ENCODE measurements around the gene RHOG.

DNA sequence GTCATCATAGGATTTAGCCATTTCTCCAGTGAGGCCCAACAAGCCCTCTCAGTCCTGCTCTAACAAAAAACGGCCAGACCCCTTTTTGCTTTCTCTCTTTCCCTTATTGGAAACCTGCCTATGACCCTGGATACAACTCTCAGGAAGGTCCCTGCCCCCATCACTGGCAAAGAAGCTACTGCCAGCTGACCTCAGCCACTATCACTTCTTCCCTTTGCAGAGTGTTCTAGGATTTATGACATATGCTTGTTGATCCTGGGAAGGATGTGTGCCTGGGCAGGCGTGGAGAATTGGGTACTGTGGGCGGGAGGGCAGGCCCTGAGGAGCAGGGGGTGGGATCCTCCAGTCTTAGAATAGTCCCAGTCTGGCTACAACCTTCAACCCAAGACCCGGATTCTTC is 24.9 kb downstream of the RHOG start:
- TF ChIP-seq, protein P1, sequence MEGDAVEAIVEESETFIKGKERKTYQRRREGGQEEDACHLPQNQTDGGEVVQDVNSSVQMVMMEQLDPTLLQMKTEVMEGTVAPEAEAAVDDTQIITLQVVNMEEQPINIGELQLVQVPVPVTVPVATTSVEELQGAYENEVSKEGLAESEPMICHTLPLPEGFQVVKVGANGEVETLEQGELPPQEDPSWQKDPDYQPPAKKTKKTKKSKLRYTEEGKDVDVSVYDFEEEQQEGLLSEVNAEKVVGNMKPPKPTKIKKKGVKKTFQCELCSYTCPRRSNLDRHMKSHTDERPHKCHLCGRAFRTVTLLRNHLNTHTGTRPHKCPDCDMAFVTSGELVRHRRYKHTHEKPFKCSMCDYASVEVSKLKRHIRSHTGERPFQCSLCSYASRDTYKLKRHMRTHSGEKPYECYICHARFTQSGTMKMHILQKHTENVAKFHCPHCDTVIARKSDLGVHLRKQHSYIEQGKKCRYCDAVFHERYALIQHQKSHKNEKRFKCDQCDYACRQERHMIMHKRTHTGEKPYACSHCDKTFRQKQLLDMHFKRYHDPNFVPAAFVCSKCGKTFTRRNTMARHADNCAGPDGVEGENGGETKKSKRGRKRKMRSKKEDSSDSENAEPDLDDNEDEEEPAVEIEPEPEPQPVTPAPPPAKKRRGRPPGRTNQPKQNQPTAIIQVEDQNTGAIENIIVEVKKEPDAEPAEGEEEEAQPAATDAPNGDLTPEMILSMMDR (IDR thresholded peaks at IDR 0.05 in 8 of 11, conservative IDR thresholded peaks at IDR 0.05 in 3 of 11), result no peak
- TF ChIP-seq POLR2AphosphoS5 (IDR thresholded peaks at IDR 0.05) (no peak), POLR2A (IDR thresholded peaks at IDR 0.05) (no peak)

Data from spleen (tissue), 7 donors.